Erythroblast (primary cell): ENCODE results near the gene LYPD5.

Source experiments
- GATA1 ChIP-seq: IDR thresholded peaks from 2 replicates; pipeline ENCODE4 v1.6.1; 2011; ENCODE audit warnings: low read depth, mild to moderate bottlenecking, control low read depth, low read length, moderate library complexity
- POLR2A ChIP-seq: IDR thresholded peaks from 2 replicates; pipeline ENCODE4 v1.6.1; 2011; ENCODE audit warnings: mild to moderate bottlenecking, low read length

DNA sequence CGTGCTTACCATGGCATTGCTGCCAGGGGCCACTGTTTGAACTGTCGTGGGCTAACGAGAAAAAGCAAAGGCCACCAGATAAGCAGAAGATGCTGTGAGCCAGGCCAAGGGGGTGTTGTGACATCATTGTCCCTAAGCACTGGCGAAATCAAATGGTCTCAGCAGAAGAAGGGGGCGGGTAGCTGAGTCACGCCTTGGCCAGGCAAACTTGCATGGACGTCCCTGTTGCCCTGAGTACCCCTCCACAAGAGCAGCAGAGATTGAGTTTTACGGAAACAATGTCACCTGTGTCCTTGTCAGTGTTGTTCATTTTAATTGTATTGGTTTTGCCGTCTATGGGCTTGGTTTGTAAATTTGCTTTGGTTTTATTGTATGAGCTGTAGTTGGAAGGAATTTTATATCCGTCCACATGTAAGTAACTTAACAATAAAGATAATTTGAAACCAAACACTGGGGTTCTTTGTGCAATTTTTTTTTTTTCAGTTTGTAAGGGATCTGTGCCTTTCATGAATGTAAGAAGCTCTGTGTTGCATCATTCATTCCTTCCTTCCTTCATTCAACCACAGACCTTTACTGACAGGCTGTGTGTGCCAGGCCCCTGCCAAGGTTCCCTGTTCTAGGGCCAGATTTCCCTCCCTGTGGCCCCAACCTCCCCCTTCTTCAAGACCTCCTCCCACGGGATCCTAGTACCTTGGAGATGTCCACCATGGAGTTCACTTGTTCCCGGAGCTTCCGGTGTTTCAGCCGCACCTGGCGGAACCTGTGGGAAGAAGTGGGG is 33.8 kb downstream of the LYPD5 start:
- TF ChIP-seq POLR2A (no peak), GATA1 (no peak)
